HG02870 (cell line): ENCODE results near the gene GNPAT.
"Not testable (repeated sequence)": the region's sequence is repeated elsewhere in the genome, so short reads cannot be mapped to it uniquely, and the experiment has no call there.

Source experiments
- ATAC-seq: cut with Tn5 transposase; IDR thresholded peaks from one replicate; pipeline ENCODE4 v1.9.1; 2021; ENCODE audit warnings: mild to moderate bottlenecking, moderate library complexity; ENCODE audit not compliant: unreplicated experiment

GNPAT gene

DNA sequence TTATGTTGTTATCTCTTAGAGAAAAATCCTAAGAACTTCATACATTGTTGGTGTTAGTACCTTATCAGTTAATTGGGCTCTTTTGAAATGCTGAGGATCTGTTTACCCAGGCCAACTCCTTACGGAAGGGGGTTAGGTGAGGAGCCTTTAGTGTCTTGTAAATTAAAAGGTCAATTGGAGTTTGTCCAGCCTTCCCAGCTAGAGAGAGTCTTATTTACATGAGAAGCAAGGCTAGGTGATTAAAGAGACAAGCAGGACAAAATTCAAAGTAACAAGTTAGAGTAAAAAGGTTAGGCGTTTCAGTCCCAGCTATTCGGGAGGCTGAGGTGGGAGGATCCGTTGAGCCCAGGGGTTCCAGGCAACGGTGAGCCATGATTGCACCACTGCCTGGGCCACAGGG is 28.7 kb upstream of the GNPAT start:
- ATAC-seq: not testable (repeated sequence)

DNA sequence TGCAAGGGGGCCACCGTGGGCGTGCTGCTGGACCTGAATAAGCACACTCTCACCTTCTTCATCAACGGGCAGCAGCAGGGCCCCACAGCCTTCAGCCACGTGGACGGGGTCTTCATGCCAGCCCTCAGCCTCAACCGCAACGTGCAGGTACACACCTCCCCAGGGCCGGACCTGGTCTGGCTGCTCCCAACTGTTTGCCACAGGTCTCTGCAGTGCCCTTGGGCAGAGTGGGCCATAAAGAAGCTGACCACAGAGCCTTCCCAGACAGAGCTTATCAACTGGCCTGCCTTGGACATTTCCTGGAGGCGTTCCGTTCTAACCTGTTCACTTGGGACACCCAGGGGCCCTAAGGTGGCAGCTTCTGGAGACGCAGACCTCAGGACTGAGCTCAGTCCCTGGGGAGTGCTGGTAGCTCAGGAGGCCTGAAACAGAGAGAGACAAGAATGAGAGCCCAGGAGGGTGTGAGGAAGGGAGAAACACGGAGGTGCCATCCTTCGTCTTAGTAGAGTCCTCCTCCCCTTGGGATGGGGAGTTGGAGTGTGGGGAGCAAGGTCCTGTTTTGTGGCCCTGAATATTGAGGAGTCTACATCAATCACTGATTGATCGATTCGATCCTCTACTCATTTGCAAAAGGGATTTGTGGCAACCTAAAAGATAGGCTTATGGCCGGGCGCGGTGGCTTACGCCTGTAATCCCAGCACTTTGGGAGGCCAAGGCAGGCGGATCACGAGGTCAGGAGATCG is 27.0 kb upstream of the GNPAT start:
- no peak for ATAC-seq

DNA sequence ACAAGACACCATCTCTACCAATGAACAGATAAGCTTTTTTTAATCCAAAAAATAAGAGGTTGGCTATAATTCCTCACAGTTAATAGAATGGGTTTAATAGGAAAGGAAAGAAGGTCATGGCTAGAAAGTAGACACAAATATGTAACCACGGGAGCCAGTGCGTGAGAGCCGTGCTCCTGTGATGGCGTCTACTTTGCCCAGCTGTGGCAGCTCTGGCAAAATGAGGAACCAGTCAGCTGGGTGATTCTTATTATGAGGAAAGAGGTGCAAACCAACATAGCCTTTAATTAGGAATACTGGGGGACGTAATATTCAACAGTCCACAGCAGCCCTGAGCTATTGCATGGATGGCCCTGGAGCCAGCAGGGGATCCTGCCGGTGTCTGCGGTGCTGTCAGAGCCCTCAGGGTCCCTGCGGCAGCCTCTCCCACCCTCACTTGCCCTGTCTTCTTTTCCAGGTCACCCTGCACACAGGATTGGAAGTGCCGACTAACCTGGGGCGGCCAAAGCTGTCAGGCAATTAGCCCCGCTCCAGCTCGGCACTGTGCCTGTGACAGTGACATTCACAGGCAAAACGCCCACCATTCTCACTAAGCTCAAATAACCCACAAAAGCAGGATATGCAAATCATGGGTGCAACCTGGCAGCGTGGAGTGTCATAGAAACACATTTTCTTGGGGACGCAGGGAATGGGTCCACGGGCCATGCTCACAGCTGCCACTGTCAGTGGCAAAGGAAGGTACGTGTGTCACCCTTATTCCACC is 25.9 kb upstream of the GNPAT start:
- no peak for ATAC-seq

DNA sequence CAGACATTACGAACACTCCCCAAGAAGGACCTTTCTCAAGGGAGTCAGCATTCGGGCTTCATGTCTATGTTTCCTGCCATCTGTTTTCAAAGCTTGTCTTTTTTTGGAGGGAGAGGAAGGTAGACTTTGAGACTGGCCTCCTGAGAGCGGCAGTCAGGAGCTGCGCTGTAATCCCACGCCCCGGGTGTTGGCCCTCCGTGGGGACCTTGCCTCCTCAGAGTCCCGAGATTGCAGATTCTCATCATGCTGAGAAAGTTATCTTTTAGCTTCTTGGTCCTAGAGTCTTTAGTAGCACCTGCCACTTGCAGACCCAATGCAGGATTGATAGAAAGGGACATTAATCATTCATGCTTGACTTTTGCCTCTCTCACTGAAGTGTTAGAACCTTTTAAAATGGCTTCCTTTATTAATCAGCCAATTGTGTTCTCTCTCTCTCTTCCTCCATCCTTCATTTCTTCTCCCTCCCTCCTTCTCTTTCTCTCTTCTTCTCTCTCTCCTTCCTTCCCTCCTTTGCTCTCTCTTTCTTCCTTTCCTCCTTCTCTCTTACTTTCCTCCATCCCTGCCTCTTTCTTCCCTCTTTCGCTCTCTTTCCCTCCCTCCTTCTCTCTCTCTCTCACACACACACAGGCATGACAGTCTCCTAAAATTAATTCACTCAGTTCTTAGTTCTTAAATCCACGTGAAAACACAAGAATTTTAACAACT is 25.2 kb upstream of the GNPAT start:
- no peak for ATAC-seq

DNA sequence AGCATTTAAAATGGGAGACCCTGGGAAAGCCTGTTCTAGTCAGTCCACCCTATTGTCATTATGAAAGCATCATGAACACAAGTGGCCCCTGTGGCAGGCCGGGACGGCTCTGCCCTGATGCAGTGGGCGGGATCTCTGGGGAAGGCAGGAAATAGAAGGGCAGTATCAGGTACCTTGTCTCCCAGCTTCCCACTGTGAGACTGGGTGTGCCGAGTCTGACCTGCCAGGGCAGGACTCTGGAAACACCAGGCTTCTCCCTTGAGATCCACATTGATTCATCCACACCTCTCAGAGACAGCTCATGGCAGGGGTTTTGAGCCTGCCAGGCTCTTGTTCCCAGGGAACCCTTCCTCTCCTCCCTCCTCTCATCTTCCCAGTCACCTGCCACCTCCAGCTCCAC is 24.5 kb upstream of the GNPAT start:
- no peak for ATAC-seq

DNA sequence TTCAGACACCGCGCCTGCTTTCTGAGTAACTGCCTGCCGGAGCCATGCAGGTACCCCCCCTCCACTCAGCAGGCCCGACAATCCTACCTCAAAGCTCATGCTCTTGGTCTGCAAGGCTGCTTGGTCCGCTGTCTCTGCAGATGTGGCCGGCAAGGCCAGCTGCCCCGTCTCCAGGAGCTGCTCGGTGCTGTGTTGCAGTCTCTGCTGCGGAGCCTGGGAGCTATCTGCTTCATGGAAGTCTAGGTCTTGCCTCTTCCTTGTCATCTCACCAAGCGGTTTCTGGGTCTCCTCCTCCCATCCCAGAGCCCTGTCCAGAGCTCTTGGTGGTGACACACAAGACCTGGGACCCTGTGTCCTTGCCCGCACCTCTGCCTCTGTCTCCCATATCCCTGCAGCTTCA is 24.0 kb upstream of the GNPAT start:
- ATAC-seq: no peak

DNA sequence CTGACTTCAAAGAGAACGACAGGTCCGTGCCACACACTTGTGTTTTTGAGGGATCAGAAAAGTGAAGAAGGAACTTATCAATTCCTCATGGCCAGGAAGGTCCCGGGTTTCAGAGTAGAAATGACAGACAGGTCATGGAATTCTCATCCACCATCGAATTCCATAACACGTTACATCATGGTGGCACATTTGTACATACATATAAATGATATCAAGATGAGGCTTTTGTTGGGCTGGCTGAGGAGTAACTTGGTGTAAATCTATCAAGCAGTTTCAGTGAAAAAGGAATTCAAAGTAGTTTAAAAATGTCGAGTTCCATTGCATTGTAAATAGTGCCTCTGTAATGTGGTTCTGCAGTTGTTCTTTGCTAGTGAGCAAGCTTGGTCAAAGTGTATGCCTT is 22.9 kb upstream of the GNPAT start:
- ATAC-seq: no peak

DNA sequence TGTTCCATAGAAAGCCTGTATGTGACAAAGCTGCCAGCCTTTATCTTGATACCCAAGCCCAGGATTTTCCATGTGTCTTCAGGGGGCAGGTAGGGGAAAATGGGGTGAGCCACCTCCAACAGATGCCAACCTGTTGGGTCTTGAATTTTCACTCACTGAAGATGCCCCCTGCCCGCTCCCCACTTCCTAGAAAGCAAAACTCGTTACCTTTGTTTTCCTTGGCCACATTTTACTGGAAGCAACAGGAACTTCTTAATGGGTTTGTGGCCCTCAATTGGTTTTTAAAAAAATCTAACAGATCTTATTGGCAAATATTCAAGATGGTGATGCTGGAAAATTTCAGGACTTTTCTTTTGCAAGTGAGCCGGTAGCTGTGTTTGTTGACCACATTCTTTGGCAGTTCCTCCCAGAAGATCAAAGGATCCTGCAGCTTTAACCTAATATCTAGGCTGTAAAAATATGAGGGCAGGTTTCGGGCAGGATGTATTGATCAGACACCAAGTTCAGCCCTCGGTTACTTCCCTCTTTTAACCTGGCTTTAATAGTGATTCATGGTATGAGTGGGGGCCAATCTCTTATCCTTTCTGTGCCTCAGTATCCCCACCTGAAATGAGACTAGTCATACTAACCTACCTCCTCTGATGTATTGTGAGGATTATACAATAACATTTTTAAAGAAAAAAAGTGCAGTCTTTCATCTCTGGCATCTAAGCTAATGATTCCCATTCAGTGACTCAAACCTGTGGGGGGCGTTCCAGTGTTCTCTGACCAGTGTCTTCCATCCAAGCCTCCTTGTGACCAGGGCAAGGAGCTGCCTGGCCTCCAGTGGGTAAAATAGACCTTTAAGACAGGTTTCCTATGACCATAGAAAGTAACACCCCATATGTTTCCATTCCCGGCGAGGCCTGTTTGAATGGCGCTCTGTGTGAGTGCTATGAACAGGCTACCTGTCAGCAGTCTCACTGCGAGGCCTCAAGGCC is 21.3 kb upstream of the GNPAT start:
- ATAC-seq: no peak

DNA sequence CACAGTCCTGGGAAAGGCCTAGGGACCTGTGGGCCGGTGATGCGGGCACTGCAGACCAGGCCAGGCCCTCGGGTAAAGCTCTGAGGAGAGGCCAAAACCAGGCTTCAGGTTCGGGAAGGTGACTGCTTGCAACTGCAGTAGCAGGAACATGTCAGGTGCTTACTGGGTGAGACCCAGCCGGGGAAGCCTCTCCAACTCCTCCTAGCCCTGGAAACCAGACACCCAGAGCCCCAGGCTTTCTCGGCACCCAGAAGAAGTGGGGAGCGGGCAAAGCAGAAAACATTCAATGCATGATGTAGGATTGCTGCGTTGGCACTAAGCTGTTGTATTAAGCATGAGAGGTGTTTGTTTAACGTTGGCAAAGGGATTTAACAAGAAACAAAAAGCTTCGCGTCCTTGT is 20.2 kb upstream of the GNPAT start:
- no peak for ATAC-seq

DNA sequence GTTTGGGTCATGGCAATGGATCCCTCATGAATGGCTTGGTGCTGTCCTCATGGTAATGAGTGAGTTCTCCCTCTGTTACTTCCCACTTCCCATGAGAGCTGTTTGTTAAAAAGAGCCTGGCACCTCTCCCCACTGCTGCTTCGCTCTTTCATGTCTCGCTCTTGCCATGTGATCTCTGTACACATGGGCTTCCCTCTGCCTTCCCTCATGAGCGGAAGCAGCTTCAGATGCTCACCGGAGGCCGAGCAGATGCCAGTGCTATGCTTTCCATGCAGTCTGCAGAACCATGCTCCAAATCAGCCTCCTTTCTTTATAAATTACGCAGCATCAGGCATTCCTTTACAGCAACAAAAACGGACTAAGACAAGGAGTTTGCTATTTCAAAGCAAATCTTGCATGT is 14.9 kb upstream of the GNPAT start:
- ATAC-seq: no peak

DNA sequence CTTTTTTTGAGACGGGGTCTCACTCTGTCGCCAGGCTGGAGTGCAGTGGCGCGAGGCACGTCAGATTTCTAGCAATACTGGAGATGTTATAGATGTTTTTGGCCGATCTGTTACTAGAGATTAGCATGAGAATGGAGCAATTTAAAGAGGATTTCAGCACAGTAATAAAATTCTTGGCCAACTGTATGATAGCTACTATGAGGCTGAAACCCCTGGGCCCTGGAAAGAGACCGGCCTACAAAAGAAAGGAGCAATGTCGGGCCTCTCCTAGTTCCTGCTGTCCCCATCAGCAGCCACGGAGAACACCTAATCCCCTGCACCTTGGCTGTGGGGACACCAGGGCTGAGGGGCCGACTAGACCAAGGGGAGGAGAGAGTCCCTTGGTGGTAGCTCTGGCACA is 9.5 kb upstream of the GNPAT start:
- ATAC-seq: no peak

DNA sequence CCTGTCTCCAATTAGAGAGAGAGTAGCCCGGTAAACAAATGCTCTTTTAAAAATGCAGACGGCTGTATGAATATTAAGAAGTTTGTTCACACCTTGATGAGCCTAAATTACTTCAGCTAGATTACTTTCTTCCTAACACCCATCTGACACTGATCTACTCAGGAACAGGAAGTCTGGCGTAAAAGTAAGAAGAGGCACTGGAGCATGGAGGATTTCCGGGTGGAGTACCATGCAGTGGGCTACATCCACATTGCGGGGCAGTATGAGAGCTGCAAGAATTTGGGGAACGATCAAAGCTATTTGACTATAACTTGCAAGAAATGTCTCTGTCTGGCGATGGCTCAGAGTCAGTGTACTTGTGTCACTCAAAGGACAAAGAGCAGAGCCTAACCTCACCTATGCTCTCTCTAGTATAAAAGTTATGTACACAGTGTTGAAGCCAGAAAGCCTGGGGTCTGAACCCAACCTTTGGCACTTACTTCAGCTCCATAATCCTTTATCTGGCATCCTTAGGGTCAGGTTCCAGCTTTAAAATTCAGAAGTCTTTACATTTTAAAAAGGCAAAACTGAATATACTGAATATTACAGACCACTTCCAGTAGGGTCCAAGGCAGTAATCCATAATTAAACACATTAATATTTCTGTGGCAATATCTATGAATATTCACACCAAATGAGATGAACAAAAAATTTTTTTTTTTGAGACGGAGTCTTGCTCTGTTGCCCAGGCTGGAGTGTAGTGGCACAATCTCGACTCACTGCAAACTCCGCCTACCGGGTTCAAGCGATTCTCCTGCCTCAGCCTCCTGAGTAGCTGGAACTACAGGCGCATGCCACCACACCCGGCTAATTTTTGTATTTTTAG is 7.9 kb upstream of the GNPAT start:
- ATAC-seq: no peak

DNA sequence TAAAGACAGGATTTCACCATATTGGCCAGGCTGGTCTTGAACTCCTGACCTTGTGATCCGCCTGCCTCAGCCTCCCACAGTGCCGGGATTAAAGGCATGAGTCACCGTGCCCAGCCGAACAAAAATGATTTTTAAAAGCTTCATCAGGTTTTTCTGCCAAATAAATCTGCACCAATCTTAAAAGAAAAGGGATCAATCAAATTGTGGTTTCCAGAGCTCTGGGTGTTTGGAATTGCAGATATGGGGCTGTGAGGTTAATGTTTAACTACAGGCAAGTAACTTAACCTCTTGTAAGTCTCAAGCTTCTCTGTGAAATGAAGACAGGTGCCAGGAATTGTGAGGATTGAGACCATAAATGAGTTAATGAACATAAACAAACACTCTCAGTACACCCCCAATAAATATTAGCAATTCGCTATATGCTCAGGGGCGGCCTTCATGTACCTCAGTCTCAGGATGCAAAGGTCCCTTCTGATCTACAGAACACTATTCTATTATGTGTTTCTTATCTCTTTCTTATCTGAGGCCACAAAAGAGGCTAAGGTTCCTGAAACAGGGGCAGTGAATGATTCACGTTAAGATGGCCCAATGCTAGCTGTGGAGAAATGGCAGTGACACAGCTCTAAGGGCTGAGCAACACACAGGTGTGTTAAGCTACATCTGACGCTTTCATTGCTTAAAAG is 7.1 kb upstream of the GNPAT start:
- ATAC-seq: no peak

DNA sequence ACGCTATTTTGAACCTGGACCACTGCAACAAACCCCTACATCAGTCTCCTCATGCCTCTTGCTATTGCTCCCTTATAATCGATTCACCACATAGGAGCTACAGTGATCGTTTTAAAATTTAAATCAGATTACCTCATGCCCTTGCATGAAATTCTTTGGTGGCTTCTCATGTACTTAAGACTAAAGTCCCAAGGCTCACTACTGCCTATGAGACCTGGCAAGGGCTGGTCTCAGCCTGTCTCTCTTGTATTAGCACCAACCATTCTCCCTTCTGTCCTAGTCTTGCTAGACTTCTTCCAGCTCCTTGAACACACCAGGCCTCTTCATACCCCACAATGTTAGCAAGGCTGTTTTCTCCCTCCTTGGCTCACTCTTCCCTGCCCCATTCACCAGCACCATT is 6.5 kb upstream of the GNPAT start:
- ATAC-seq: no peak

DNA sequence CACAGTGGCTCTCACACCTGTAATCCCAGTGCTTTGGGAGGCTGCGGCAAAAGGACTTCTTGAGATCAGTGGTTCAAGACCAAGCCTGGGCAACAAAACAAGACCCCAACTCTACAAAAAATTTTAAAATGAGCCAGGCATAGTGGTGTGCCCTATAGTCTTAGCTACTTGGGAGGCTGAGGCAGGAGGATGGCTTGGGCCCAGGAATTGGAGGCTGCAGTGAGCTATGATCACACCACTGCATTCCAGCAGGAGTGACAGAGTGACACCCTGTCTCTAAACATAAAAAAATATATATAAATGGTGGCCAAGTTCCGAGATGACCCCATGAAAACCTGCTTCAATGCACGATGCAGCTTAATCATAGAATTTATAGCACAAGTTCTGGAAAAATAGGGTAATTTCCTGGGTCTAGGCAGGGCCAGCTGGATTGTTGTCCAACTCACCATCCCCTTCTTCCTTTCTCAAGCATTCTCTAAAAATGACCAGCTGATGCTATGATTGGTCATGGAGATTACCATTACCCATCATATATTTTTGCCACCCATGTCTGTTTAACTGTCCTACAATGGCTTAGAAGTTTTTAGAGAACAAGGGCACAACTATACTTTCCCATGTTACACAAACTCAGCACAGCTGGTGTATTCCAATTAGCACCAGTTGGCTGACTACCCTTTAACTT is 5.3 kb upstream of the GNPAT start:
- ATAC-seq: no peak

DNA sequence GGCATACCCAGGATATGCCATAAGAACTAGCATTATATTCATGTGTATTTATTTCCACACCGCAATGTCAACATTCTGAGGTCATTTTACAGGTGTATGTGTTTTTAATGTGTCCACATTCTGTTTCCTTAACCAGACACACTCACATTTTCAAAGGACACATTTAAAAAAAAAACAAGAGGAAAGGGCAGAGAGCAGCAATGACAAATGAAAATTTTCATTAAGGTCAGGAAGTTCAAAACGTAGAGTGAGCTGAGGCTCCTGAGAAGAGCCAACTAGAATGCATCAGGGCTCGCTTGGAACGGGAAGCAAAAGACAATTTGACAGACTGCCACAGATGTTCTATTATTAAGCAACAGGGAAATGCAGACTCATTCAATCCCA is 4.8 kb upstream of the GNPAT start:
- ATAC-seq: no peak

DNA sequence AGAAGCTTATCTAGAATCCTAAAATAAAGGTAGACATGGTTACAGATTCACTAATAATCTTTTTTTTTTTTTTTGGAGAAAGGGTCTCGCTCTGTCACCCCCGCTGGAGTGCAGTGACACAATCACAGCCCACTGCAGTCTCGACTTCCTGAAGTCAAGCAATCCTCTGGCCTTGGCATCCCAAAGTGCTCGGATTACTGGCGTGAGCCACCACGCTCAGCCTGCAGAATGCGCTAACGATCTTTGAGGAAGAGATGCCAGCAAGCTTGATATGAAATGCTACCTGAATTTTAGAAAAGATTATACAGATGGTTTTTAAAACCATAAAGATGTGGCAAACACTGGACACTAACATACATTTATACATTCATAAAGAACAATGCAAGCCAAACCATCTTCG is 4.1 kb upstream of the GNPAT start:
- ATAC-seq: no peak

DNA sequence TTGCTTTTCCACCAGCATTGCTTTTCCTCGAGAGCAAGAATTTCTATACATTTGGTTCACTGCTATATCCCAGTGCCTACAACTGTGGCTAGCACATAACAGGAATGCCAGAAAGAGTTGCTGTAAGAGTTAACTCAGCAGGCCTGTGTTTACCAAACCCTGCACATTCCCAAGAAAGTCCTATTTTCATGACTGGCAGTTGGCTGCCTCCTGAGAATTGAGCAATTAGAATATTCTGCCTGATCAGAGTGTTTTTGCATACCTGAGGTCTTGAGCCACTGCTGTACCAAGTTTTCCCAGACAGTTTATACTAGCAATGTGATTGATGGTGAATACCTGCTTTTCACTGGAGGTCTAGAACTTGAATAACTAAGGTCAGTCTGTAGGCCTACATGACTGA is 2.7 kb upstream of the GNPAT start:
- ATAC-seq: no peak

DNA sequence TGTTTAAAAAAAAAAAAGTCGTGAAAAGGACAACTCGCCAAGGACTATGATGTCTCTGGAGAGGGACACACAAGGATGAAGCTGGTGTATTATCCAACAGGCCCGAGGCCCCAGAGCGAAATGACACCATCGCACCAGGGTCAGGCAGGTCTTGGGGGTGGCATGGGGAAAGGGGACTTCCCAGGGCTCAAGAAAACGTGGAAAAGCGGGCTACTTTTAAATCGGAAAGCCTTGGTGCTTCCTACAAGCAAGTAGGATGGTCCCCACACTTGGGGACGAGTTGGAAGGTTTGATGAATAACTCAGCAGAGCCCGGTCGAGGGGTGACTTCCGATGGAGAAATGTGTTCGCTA is 505 bp upstream of the GNPAT start:
- peak; percentile 3 for ATAC-seq
